Fibroblast of lung (primary cell): ENCODE results near the gene CHKA.

Experiments used
- CTCF ChIP-seq, 2 donors: IDR thresholded peaks in 1 of 2; conservative IDR thresholded peaks in 1 of 2; 1 replicate in 1 of 2; 2 replicates in 1 of 2; pipeline ENCODE4 v1.5.1; 2011 to 2012; ENCODE audit warnings: low read length in 2 of 2, control low read depth in 1 of 2, inconsistent platforms in 1 of 2, low read depth in 1 of 2, mild to moderate bottlenecking in 1 of 2
- EZH2 ChIP-seq: IDR thresholded peaks from 2 replicates; pipeline ENCODE4 v1.5.1; 2012; ENCODE audit warnings: low read length, control low read depth, mild to moderate bottlenecking; ENCODE audit errors: missing control alignments

GRCh38 chr11:68008381-68009337 is 112.5 kb downstream of the CHKA start:
- TF ChIP-seq CTCF (conservative IDR thresholded peaks at IDR 0.05 in 1 of 2, IDR thresholded peaks at IDR 0.05 in 1 of 2; ENCODE audit: low read depth in 1 of 2, low read length in 2 of 2) (no peak), EZH2 (no peak)
